Stomach (tissue), 4 donors: ENCODE results near the gene DPH6.

Experiments used
- EP300 ChIP-seq: sonication (generic); formaldehyde crosslinking; IDR thresholded peaks from one replicate; pipeline ENCODE4 v1.6.1; 2017; ENCODE audit warnings: antibody characterized with exemption
- POLR2A ChIP-seq, 4 donors: fragments of 450-650 bp; IDR thresholded peaks; one replicate each; pipeline ENCODE4 v1.6.1; 2016; ENCODE audit warnings: antibody characterized with exemption in 4 of 4, control low read depth in 2 of 4, mild to moderate bottlenecking in 1 of 4, moderate library complexity in 1 of 4
- POLR2AphosphoS5 ChIP-seq, 3 donors: sonication (generic); formaldehyde crosslinking; IDR thresholded peaks; one replicate each; pipeline ENCODE4 v1.6.1; 2016; ENCODE audit warnings: antibody characterized with exemption in 3 of 3
- TF ChIP-seq, protein P1 (sequence below), 7 experiments: fragments of 450-650 bp in 4 of 7; fragments of 200-600 bp in 3 of 7; sonication (generic) in 3 of 7; IDR thresholded peaks; one replicate each; pipeline ENCODE4 v1.5.1; 2016 to 2019; ENCODE audit warnings: antibody characterized with exemption in 7 of 7, control low read depth in 2 of 7, mild to moderate bottlenecking in 1 of 7

- TF ChIP-seq EP300, result no peak
- TF ChIP-seq, protein P1, sequence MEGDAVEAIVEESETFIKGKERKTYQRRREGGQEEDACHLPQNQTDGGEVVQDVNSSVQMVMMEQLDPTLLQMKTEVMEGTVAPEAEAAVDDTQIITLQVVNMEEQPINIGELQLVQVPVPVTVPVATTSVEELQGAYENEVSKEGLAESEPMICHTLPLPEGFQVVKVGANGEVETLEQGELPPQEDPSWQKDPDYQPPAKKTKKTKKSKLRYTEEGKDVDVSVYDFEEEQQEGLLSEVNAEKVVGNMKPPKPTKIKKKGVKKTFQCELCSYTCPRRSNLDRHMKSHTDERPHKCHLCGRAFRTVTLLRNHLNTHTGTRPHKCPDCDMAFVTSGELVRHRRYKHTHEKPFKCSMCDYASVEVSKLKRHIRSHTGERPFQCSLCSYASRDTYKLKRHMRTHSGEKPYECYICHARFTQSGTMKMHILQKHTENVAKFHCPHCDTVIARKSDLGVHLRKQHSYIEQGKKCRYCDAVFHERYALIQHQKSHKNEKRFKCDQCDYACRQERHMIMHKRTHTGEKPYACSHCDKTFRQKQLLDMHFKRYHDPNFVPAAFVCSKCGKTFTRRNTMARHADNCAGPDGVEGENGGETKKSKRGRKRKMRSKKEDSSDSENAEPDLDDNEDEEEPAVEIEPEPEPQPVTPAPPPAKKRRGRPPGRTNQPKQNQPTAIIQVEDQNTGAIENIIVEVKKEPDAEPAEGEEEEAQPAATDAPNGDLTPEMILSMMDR (IDR thresholded peaks at IDR 0.05), result peak in 5 of 7 experiments; percentile 26 to 65 (median 48)
- no peak for TF ChIP-seq POLR2A (IDR thresholded peaks at IDR 0.05)
- no peak for TF ChIP-seq POLR2AphosphoS5 (IDR thresholded peaks at IDR 0.05)
Measured at GRCh38 chr15:35444557-35445204, 101.3 kb downstream of the DPH6 start.
